GM12878 (cell line): Measurements from ENCODE around the gene CACNA2D3. TPM values are rescaled to one million over a fixed set of nuclear protein-coding genes. Genes with fewer than 3 reads are reported as not detected.

Source experiments
- ATAC-seq: fragments of 200-7000 bp; cut with Tn5 transposase; 3 replicates; pipeline ENCODE4 v1.9.1; 2020; ENCODE audit warnings: mild to moderate bottlenecking, moderate library complexity
- BruUV-seq: library from RNA; stranded (reverse); fragments of 400-500 nt; replicated peaks from 2 replicates; lab custom pipeline; 2021; lab: Mats Ljungman, UMichigan
- CTCF ChIA-PET: fragments of 300-600 bp; sonication (Branson Sonifier 250); formaldehyde crosslinking; extraction: SDS; loops from one replicate; lab custom pipeline; 2021; ENCODE audit warnings: inconsistent platforms; lab: Yijun Ruan, JAX
- POLR2A ChIA-PET: fragments of 350-600 bp; formaldehyde crosslinking; extraction: SDS; loops from one replicate; lab custom pipeline; 2021; ENCODE audit warnings: inconsistent platforms; lab: Charles Lee
- RAD21 ChIA-PET: fragments of 300-600 bp; sonication (Branson Sonifier 250); formaldehyde crosslinking; loops from one replicate; lab custom pipeline; 2023; ENCODE audit warnings: antibody characterized with exemption; ENCODE audit not compliant: unreplicated experiment; lab: Charles Lee
- SMC1A ChIA-PET: fragments of 300-600 bp; sonication (Branson Sonifier 250); formaldehyde crosslinking; loops from one replicate; lab custom pipeline; 2023; ENCODE audit not compliant: unreplicated experiment, uncharacterized antibody; lab: Charles Lee
- DNase-seq: peaks from one replicate; pipeline ENCODE4 v3.0.0-alpha.2; 2011; ENCODE audit warnings: low read depth, low spot score
- FAIRE-seq: peaks from 3 replicates; lab custom pipeline; 2011; peaks lifted over from hg19 to GRCh38; lab: Jason Lieb, UNC
- H2AFZ ChIP-seq: 2 replicates; pipeline ENCODE4 v1.6.0; 2011; ENCODE audit warnings: low read depth, low read length, control low read depth; ENCODE audit not compliant: control insufficient read depth
- H3K27ac ChIP-seq: 2 replicates; pipeline ENCODE4 v1.5.1; 2011; ENCODE audit warnings: control low read depth; ENCODE audit not compliant: control insufficient read depth, insufficient read depth
- H3K27me3 ChIP-seq, 2 experiments: replicated peaks in 1 of 2; 2 replicates each; pipeline versions ENCODE4 v1.6.0 to v1.6.1; 2011; ENCODE audit warnings: low read length in 1 of 2; ENCODE audit not compliant: control insufficient read depth in 2 of 2, insufficient read depth in 2 of 2
- H3K36me3 ChIP-seq, 2 experiments: 2 replicates each; pipeline ENCODE4 v1.5.1; 2011; ENCODE audit warnings: low read length in 1 of 2; ENCODE audit not compliant: control insufficient read depth in 2 of 2, insufficient read depth in 2 of 2
- H3K4me1 ChIP-seq: 2 replicates; pipeline ENCODE4 v1.6.1; 2011; ENCODE audit warnings: mild to moderate bottlenecking, low read length, moderate library complexity, mixed read lengths; ENCODE audit not compliant: control insufficient read depth, insufficient read depth
- H3K4me2 ChIP-seq: 2 replicates; pipeline ENCODE4 v1.6.0; 2011; ENCODE audit warnings: control low read depth; ENCODE audit not compliant: control insufficient read depth, insufficient read depth
- H3K4me3 ChIP-seq: fragments of 200-600 bp; sonication (generic); 2 replicates; pipeline ENCODE4 v1.5.1; 2016
- H3K79me2 ChIP-seq: 2 replicates; pipeline ENCODE4 v1.6.0; 2011; ENCODE audit warnings: low read length; ENCODE audit not compliant: control insufficient read depth, insufficient read depth
- H3K9ac ChIP-seq: 2 replicates; pipeline ENCODE4 v1.8.0; 2011; ENCODE audit warnings: low read length, control low read depth, mixed read lengths; ENCODE audit not compliant: control insufficient read depth, insufficient read depth
- H3K9me3 ChIP-seq: replicated peaks from 3 replicates; pipeline ENCODE4 v1.5.1; 2011; ENCODE audit warnings: mild to moderate bottlenecking, low read length; ENCODE audit not compliant: control insufficient read depth, insufficient read depth
- H4K20me1 ChIP-seq: 2 replicates; pipeline ENCODE4 v1.6.0; 2011; ENCODE audit not compliant: control insufficient read depth, insufficient read depth
- ASH2L ChIP-seq: fragments of 300-600, 200-600 bp; sonication (generic); IDR thresholded peaks from 2 replicates; pipeline ENCODE4 v1.6.1; 2017; ENCODE audit warnings: low read depth, mild to moderate bottlenecking, borderline replicate concordance
- ATF7 ChIP-seq: fragments of 450-650 bp; IDR thresholded peaks from 2 replicates; pipeline ENCODE4 v1.6.1; 2016; ENCODE audit warnings: low read depth, mild to moderate bottlenecking
- CHD4 ChIP-seq: fragments of 200-600 bp; sonication (generic); IDR thresholded peaks from 2 replicates; pipeline ENCODE4 v1.6.1; 2016; ENCODE audit warnings: mild to moderate bottlenecking
- CUX1 ChIP-seq: IDR thresholded peaks from 2 replicates; pipeline ENCODE4 v1.6.1; 2012; ENCODE audit warnings: improper control_type of control experiment, low read depth, low read length; ENCODE audit not compliant: insufficient replicate concordance
- MYB ChIP-seq: fragments of 150-350 bp; IDR thresholded peaks from 2 replicates; pipeline ENCODE4 v1.6.1; 2014; ENCODE audit warnings: mild to moderate bottlenecking, low read depth, low read length, borderline replicate concordance
- NFXL1 ChIP-seq: fragments of 450-650 bp; IDR thresholded peaks from 2 replicates; pipeline ENCODE4 v1.6.1; 2017; ENCODE audit warnings: antibody characterized with exemption, mild to moderate bottlenecking, borderline replicate concordance
- NFYA ChIP-seq: IDR thresholded peaks from 2 replicates; pipeline ENCODE4 v1.6.1; 2011; ENCODE audit warnings: low read depth, mild to moderate bottlenecking, low read length, improper control_type of control experiment, borderline replicate concordance
- NR2C1 ChIP-seq: fragments of 450-650 bp; IDR thresholded peaks from 2 replicates; pipeline ENCODE4 v1.6.1; 2017; ENCODE audit warnings: antibody characterized with exemption, mild to moderate bottlenecking, moderate library complexity
- RB1 ChIP-seq: fragments of 450-650 bp; formaldehyde crosslinking; IDR thresholded peaks from 2 replicates; pipeline ENCODE4 v1.6.1; 2017; ENCODE audit warnings: mild to moderate bottlenecking, borderline replicate concordance
- SMC3 ChIP-seq: IDR thresholded peaks from 2 replicates; pipeline ENCODE4 v1.6.1; 2011; ENCODE audit warnings: low read length, improper control_type of control experiment, borderline replicate concordance
- TARDBP ChIP-seq: IDR thresholded peaks from 2 replicates; pipeline ENCODE4 v1.6.1; 2016; ENCODE audit warnings: borderline replicate concordance
- YBX1 ChIP-seq: fragments of 450-650 bp; IDR thresholded peaks from 2 replicates; pipeline ENCODE4 v1.6.1; 2016; ENCODE audit warnings: antibody characterized with exemption
- ZNF207 ChIP-seq: fragments of 450-650 bp; IDR thresholded peaks from 2 replicates; pipeline ENCODE4 v1.6.1; 2014; ENCODE audit warnings: antibody characterized with exemption, mild to moderate bottlenecking, borderline replicate concordance
- ZNF24 ChIP-seq: fragments of 450-650 bp; IDR thresholded peaks from 2 replicates; pipeline ENCODE4 v1.6.1; 2017; ENCODE audit warnings: antibody characterized with exemption, mild to moderate bottlenecking
- ZNF274 ChIP-seq: IDR thresholded peaks from one replicate; pipeline ENCODE4 v1.8.0; 2011; ENCODE audit not compliant: insufficient read length, insufficient read depth
- ZZZ3 ChIP-seq: IDR thresholded peaks from 2 replicates; pipeline ENCODE4 v1.6.1; 2011; ENCODE audit warnings: low read depth; ENCODE audit not compliant: control insufficient read depth, insufficient read length
- WGBS: methylation state at CpG from one replicate; pipeline ENCODE4 v1.1.6; 2016; ENCODE audit warnings: low lambda C conversion rate; ENCODE audit not compliant: insufficient replicate concordance, insufficient coverage; ENCODE audit errors: missing lambda C conversion rate; 5-methylcytosine and 5-hydroxymethylcytosine counted together
- in situ Hi-C: fragments of 300-500 bp; cut with MboI; formaldehyde crosslinking; loops from 9 replicates; pipeline ENCODE4 v1.14.3; 2018; ENCODE audit warnings: mixed read lengths
- intact Hi-C: fragments of 100-400 bp; cut with micrococcal nuclease; formaldehyde crosslinking; loops from one replicate; pipeline ENCODE4 v1.14.2; 2022; ENCODE audit not compliant: unreplicated experiment
- polyA plus RNA-seq, 11 experiments: library from polyadenylated mRNA; depleted of rRNA in 4 of 11; unstranded in 6 of 11; stranded (reverse) in 5 of 11; fragments of >200 nt; fragmentation: Nextera tagmentation in 4 of 11; fragmentation: Illumina TruSeq in 1 of 11; extraction: Ambion mirVana in 4 of 11; extraction: Trizol in 1 of 11; gene quantifications; 1 replicate in 1 of 11; 2 replicates in 10 of 11; pipeline versions ENCODE4 v1.2.1 to v1.2.3, GENCODE V29; 2011 to 2016; ENCODE audit warnings: inconsistent platforms in 2 of 11, missing spikeins in 2 of 11, low read depth in 1 of 11
- total RNA-seq, 4 experiments: library from RNA; depleted of rRNA in 3 of 4; stranded (reverse); fragments of >200 nt in 3 of 4; fragmentation: Illumina TruSeq in 1 of 4; extraction: Trizol in 1 of 4; gene quantifications; 2 replicates each; pipeline versions ENCODE4 v1.2.1 to v1.2.3, GENCODE V29; 2013 to 2021

The CACNA2D3 gene
- total and polyA plus RNA-seq, 10 of the 15 experiments (the other 5 are each of a cell fraction or from before 2014, with no cell fraction given), result not detected

- intact Hi-C loops, result no loop called here
- Histone ChIP-seq H3K4me2 (no peak overlapping the region), H3K27ac (no peak overlapping the region), H3K4me1 (no peaks in the 10 kb centered on the region), H3K4me3 (no peak overlapping the region), H3K36me3 (no peaks in the 10 kb centered on the region), H3K9me3 (no peaks in the 10 kb centered on the region)
- in situ Hi-C loops, result no loop called here
- CTCF ChIA-PET, result interaction anchor here (1.2 kb wide), 1 partner anchor 15 kb away, joined by 3 read pairs; no protein-coding TSS in a partner anchor
- TF ChIP-seq ZNF274 (no peak), ATF7 (no peak), MYB (no peak), SMC3 (no peak), ZNF207 (no peak)
- TF ChIP-seq, all 136 proteins: peak for 0
- Histone ChIP-seq H3K9ac (no peak overlapping the region), H3K79me2 (no peaks in the 10 kb centered on the region), H3K27me3 (no peaks in the 10 kb centered on the region; a peak in 1 of 4 replicates), H2AFZ (no peak overlapping the region), H4K20me1 (no peaks in the 10 kb centered on the region)
- ChIA-PET RAD21 (no interaction called here), SMC1A (no interaction called here), POLR2A (no interaction called here)
- no TSS peak for BruUV-seq
- DNase-seq (no peak), ATAC-seq (no peak), FAIRE-seq (no peak)
- 9% methylated on average over 3 of the region's 3 CpGs for WGBS
These were observed 55.5 kb downstream of the CACNA2D3 start for GRCh38 chr3:54177816-54178215.

- RAD21 ChIA-PET, result no interaction called here
- no peak overlapping the region for H3K4me3 ChIP-seq
- no peak overlapping the region for H3K4me2 ChIP-seq
- no peaks in the 10 kb centered on the region for H3K9me3 ChIP-seq
- H3K36me3 ChIP-seq, result no peaks in the 10 kb centered on the region
- intact Hi-C loops (no loop called here), in situ Hi-C loops (no loop called here)
- H3K4me1 ChIP-seq, result no peaks in the 10 kb centered on the region
- SMC1A ChIA-PET, result no interaction called here
- CTCF ChIA-PET, result no interaction called here
- H3K27ac ChIP-seq, result no peak overlapping the region
- 16% methylated on average over 5 of the region's 5 CpGs for WGBS
- no peak overlapping the region for H2AFZ ChIP-seq
- no peak for FAIRE-seq
- BruUV-seq, result no TSS peak
- POLR2A ChIA-PET, result no interaction called here
- no peak overlapping the region for H3K9ac ChIP-seq
- no peak for ATAC-seq
- H3K27me3 ChIP-seq, result no peaks in the 10 kb centered on the region; a peak in 1 of 4 replicates
- H4K20me1 ChIP-seq, result no peaks in the 10 kb centered on the region
- no peak for DNase-seq
- H3K79me2 ChIP-seq, result no peaks in the 10 kb centered on the region
- TF ChIP-seq NFXL1 (no peak), CUX1 (no peak), ZNF24 (no peak), RB1 (no peak), MYB (no peak), NFYA (no peak), CHD4 (no peak), NR2C1 (no peak), TARDBP (no peak), ASH2L (no peak), ZZZ3 (no peak), YBX1 (no peak)
These were observed 56.0 kb downstream of the CACNA2D3 start for GRCh38 chr3:54178376-54178775.
